Smooth muscle cell (in vitro differentiated cells): ENCODE results near the gene AASDH. TPM values are rescaled to one million over a fixed set of nuclear protein-coding genes. Genes with fewer than 3 reads are reported as not detected.

Experiments used
- DNase-seq: peaks from one replicate; lab custom pipeline; 2025; ENCODE audit not compliant: unreplicated experiment; lab: John Stamatoyannopoulos, UW
- H2AFZ ChIP-seq: fragments of 200-600 bp; sonication (generic); 2 replicates; pipeline ENCODE4 v1.6.0; 2016; ENCODE audit warnings: antibody characterized with exemption, low read depth, mild to moderate bottlenecking
- H3F3A ChIP-seq: fragments of 200-600 bp; sonication (generic); 2 replicates; pipeline ENCODE4 v1.6.0; 2017; ENCODE audit warnings: antibody characterized with exemption, low read depth
- H3K27ac ChIP-seq: fragments of 200-600 bp; sonication (generic); 2 replicates; pipeline ENCODE4 v1.5.1; 2016; ENCODE audit warnings: low read depth, mild to moderate bottlenecking
- H3K27me3 ChIP-seq: fragments of 200-600 bp; sonication (generic); 2 replicates; pipeline ENCODE4 v1.6.1; 2016; ENCODE audit warnings: low read depth, mild to moderate bottlenecking
- H3K36me3 ChIP-seq: fragments of 200-600 bp; sonication (generic); 2 replicates; pipeline ENCODE4 v1.5.1; 2016; ENCODE audit warnings: low read depth
- H3K4me1 ChIP-seq: fragments of 200-600 bp; sonication (generic); 2 replicates; pipeline ENCODE4 v1.5.1; 2016; ENCODE audit warnings: low read depth
- H3K4me2 ChIP-seq: fragments of 200-600 bp; sonication (generic); 2 replicates; pipeline ENCODE4 v1.6.0; 2016; ENCODE audit warnings: mild to moderate bottlenecking
- H3K4me3 ChIP-seq: fragments of 200-600 bp; sonication (generic); 2 replicates; pipeline ENCODE4 v1.5.1; 2016; ENCODE audit warnings: mild to moderate bottlenecking
- H3K79me2 ChIP-seq: fragments of 200-600 bp; sonication (generic); 2 replicates; pipeline ENCODE4 v1.6.0; 2016; ENCODE audit warnings: low read depth, mild to moderate bottlenecking
- H3K9ac ChIP-seq: fragments of 200-600 bp; sonication (generic); 2 replicates; pipeline ENCODE4 v1.6.0; 2016; ENCODE audit warnings: low read depth
- H3K9me3 ChIP-seq: fragments of 200-600 bp; sonication (generic); replicated peaks from 2 replicates; pipeline ENCODE4 v1.5.1; 2016; ENCODE audit warnings: low read depth
- H4K20me1 ChIP-seq: fragments of 200-600 bp; sonication (generic); 2 replicates; pipeline ENCODE4 v1.6.0; 2016; ENCODE audit warnings: low read depth
- CTCF ChIP-seq: fragments of 200-600 bp; sonication (generic); IDR thresholded peaks from 2 replicates; pipeline ENCODE4 v1.5.1; 2017; ENCODE audit warnings: borderline replicate concordance, mild to moderate bottlenecking, antibody characterized with exemption; ENCODE audit not compliant: insufficient read depth, poor library complexity, severe bottlenecking
- WGBS: methylation state at CpG from one replicate; pipeline ENCODE4 v1.1.7; 2016; ENCODE audit warnings: low lambda C conversion rate; 5-methylcytosine and 5-hydroxymethylcytosine counted together
- polyA plus RNA-seq: library from polyadenylated mRNA; unstranded; fragments of >200 nt; fragmentation: Nextera tagmentation; extraction: Ambion mirVana; gene quantifications from 2 replicates; pipeline ENCODE4 v1.2.1, GENCODE V29; 2016
- total RNA-seq: library from RNA; depleted of rRNA; stranded (reverse); fragments of >200 nt; gene quantifications from 2 replicates; pipeline ENCODE4 v1.2.3, GENCODE V29; 2014

Gene AASDH
- total and polyA plus RNA-seq, 2 experiments from 2014 or later, result 7.7 to 11.3 TPM

- no peaks in the 10 kb centered on the region for H3K9me3 ChIP-seq
- peaks cover 95% of the 10 kb centered on the region for H3K79me2 ChIP-seq
- H3K36me3 ChIP-seq, result no peaks in the 10 kb centered on the region
- no peak overlapping the region for H3K9ac ChIP-seq
- H3K27ac ChIP-seq, result no peak overlapping the region
- no peak for TF ChIP-seq CTCF
- H3K4me2 ChIP-seq, result no peak overlapping the region
- H3K4me3 ChIP-seq, result no peak overlapping the region
- DNase-seq, result no peak
- no peaks in the 10 kb centered on the region for H3K4me1 ChIP-seq
- 73% methylated on average over 3 of the region's 3 CpGs for WGBS
- no peaks in the 10 kb centered on the region for H3F3A ChIP-seq
- H3K27me3 ChIP-seq, result no peaks in the 10 kb centered on the region
- H2AFZ ChIP-seq, result no peak overlapping the region
- H4K20me1 ChIP-seq, result peaks cover 12% of the 10 kb centered on the region
These were observed 38.2 kb upstream of the AASDH start for GRCh38 chr4:56425518-56425917.

- no peak for DNase-seq
These were observed 37.6 kb upstream of the AASDH start for GRCh38 chr4:56424697-56425514.

GRCh38 chr4:56424176-56424575 lies 36.9 kb upstream of the AASDH start:
- Histone ChIP-seq H3K27me3 (no peaks in the 10 kb centered on the region), H3K4me3 (no peak overlapping the region), H3K36me3 (no peaks in the 10 kb centered on the region), H2AFZ (no peak overlapping the region), H3K9ac (no peak overlapping the region), H4K20me1 (peaks cover 12% of the 10 kb centered on the region), H3F3A (no peaks in the 10 kb centered on the region), H3K9me3 (no peaks in the 10 kb centered on the region), H3K27ac (no peak overlapping the region), H3K4me1 (no peaks in the 10 kb centered on the region), H3K79me2 (peaks cover 94% of the 10 kb centered on the region), H3K4me2 (no peak overlapping the region)
- 96% methylated on average over 5 of the region's 5 CpGs for WGBS
- TF ChIP-seq CTCF, result no peak
- DNase-seq, result no peak

More at GRCh38 chr4:56424697-56425514, 37.6 kb upstream of the AASDH start:
- H3K9ac ChIP-seq, result no peak overlapping the region
- no peak overlapping the region for H2AFZ ChIP-seq
- peak; percentile 61 for TF ChIP-seq CTCF
- no peaks in the 10 kb centered on the region for H3K4me1 ChIP-seq
- no peak overlapping the region for H3K4me3 ChIP-seq
- no peaks in the 10 kb centered on the region for H3K27me3 ChIP-seq
- no peak overlapping the region for H3K4me2 ChIP-seq
- H4K20me1 ChIP-seq, result peaks cover 12% of the 10 kb centered on the region
- H3K9me3 ChIP-seq, result no peaks in the 10 kb centered on the region
- H3K79me2 ChIP-seq, result peaks cover 95% of the 10 kb centered on the region
- WGBS, result 78% methylated on average over 5 of the region's 5 CpGs
- no peaks in the 10 kb centered on the region for H3F3A ChIP-seq
- H3K27ac ChIP-seq, result no peak overlapping the region
- H3K36me3 ChIP-seq, result no peaks in the 10 kb centered on the region

- Histone ChIP-seq H3K4me3 (no peak overlapping the region), H3K36me3 (no peaks in the 10 kb centered on the region), H3K4me1 (no peaks in the 10 kb centered on the region), H2AFZ (no peak overlapping the region), H3K9ac (no peak overlapping the region), H3K79me2 (peaks cover 84% of the 10 kb centered on the region), H3F3A (no peaks in the 10 kb centered on the region), H3K4me2 (no peak overlapping the region), H4K20me1 (no peaks in the 10 kb centered on the region), H3K9me3 (no peaks in the 10 kb centered on the region), H3K27me3 (no peaks in the 10 kb centered on the region), H3K27ac (no peak overlapping the region)
- 100% methylated on average over 3 of the region's 3 CpGs for WGBS
- DNase-seq, result no peak
- no peak for TF ChIP-seq CTCF
These were observed 30.1 kb upstream of the AASDH start for GRCh38 chr4:56417396-56417795.
